COLO668 (cell line): ENCODE measurements around the gene PSMB7.
A peak's percentile ranks its signal among the peaks of the same experiment; 100 is the strongest.

Experiments
- DNase-seq: peaks from one replicate; lab custom pipeline; 2025; ENCODE audit not compliant: unreplicated experiment; lab: John Stamatoyannopoulos, UW

The PSMB7 gene

DNA sequence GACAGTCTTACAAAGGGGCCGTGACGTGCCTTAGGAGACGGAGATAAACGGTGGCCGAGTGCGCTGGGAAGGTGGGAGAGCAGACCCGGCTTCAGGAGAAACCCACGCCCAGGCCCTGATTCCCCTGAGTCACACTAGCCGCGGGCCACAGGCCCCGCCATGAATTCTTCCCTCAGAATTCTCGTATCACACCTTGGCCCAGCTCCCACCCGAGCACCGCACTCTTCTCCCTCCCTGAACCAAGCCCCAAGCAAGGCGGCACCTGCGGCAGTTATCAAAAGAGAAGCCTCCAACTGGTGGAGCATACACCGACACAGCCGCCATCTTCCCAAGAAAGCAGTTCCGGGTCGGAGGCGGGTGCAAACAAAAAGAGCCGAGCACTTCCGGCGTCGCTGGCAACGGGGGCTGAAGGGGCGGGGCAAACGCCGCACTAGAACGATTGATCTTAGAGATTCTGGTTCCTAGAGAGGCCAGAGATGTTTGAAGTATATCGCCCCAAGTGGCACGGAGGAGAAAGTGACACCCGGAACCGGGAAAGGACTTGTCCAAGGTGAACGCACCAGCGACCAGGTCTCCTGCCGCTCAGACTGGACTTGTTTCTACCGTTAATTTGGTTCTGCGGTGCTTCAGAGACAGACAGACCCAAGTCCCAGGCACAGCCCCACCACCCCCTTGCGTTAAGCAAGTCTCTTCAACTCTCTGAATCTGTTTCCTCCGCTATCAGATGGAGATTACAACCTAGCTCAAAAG lies at the start of gene PSMB7:
TSS of gene PSMB7 (minus strand) at position 341 of the 750 bp plus-strand sequence. CDS start at position 324, 17 bp downstream.
- DNase-seq = peak; percentile 97

DNA sequence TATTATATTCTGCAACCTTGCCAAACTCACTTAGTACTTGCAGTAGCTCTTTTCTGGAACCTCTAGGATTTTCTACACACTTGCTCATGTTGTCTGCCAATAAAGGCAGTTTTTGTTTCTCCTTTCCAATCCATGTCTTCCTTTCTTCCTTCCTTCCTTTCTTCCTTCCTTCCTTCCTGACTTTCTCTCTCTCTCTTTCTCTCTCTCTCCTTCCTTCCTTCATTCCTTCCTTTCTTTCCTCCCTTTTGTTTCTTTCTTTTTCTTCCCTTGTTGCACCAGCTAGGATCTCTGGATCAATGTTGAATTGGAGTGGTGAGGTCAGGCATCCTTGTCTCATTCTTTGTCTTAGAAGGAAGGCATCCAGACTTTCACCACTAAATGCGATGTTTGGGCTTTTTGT lies 47.5 kb upstream of the PSMB7 start:
- no peak for DNase-seq

DNA sequence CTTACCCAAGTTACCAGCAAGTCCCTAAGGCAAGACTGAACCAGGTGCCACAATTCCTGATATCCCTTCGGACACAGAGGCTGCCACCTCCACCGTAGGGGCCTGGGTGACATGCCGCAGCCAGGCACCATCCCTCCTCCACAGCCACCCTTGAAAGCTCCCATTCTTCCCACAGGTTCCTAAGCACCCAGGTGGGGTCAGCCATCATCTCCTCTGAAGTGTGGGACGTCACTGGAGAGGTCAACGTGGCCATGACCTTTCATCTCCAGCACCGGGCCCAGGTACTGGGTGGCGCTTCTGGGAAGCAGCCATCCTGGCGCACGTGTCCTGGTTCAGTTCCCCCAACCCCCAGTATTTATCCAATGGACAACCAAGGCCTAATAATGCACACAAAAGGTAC lies 43.2 kb upstream of the PSMB7 start:
- DNase-seq = no peak

DNA sequence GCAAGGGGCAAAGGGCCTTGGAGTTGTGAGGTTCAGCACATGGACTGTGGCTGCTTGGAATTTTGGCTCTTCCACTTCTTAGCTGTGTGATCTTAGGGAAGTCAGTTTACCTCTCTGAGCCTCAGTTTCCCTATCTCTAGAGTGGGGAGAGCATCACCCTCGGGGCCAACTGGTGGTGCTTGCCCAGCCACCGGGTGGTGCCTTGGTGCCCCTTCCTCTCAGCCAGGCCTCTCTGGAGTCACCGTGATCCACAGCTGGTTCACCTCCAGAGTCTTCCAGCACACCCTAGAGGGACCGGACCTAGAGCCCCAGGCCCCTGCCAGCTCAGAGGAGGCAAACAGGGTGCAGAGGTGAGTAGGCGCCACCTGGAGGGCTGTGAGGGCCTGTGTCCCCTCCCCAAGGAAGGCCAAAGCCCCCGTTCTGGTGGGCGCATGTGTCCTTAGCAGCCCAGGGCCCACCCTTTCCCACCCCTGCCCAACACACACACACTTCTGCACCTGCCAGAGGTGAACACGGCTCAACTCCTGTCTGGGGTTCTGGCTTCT lies 42.7 kb upstream of the PSMB7 start:
- no peak for DNase-seq

DNA sequence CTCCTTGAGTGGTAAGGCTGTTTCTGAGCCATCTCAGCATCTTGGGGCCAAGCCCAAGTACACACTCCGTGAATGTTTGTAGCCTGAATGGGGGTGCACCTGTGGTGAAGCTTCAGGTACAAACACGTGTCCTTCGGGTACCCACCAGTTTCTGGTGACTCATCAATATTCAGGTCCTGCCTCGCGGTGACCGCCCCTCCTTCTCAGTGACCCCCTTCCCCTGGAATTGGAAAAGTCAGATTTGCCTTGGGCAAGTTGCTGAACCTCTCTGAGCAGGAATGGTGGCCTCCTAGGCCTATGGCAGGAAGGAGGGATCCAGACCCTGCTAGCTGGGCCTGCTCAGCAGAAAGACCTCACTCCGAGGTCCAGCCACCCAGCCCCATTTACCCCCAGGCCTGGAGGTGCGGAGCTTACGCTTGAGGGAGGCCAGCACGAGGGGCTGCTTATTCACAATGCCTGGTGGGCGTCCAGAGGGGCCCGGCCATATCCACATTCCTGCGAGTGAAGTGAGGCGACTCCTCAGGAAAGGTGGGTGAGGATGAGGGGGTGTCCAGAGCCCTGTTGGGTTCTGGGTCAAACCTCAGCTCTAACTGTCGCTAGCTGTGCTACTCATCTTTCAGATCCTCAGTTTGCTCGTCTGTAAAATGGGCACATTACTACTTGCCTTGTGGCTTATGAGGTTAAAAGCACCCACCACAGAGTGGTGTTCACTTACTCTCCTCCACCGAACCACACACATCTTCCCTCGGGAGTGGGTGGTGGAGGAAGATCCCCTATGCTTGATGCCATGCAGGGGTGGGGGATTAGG lies 42.0 kb upstream of the PSMB7 start:
- no peak for DNase-seq

DNA sequence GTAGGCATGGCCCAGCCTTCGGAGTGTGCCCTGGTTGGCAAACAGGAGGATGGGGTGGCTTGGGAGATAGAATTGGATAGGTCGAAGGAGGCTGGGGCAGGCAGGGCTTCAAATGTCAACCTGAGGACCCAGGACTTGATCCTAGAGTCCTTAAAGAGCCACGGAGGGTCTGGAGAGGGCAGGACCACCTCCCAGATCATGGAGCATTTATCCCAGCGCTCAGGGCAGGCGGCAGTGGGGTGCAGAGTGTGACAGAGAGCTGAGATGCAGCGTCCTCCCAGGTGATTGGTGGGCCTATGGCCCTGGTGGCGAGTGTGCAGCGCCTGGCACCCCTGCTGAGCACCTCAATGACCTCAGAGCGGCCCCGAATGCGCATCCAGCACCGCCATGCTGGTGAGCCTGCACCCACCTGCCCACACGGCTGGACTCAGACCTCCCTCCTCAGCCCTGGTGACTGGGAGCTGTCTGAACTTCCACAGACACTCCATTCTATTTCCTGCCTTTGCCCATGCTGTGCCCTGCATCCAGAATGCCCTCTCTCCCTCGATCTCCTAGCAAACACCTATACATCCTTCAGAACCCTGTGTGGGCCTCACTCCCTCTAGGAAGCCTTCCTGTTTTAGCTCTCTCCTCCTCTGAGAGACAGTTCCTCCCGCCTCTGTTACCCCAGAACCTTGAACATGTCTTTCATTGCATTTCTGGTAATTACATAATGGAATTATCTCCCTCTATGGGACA lies 41.3 kb upstream of the PSMB7 start:
- no peak for DNase-seq

DNA sequence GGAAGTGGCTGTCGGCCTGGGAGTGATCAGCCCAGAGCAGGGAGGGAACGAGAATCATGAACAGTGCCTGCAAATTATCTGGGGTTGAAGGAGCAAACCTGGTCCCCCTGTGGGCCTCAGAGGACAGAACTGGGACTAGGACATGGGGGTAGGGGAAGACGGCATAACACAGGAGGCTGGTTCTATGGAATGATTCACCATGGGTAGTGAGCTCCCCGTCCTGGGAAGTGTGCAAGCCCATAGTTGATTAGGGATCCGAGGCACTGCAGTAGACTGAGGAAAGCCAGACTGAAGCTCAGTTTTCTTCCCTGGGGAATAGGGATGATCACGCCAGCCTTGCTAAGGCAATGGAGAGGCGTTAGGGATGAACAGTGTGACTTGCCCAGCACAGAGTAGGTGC lies 40.6 kb upstream of the PSMB7 start:
- DNase-seq = no peak

DNA sequence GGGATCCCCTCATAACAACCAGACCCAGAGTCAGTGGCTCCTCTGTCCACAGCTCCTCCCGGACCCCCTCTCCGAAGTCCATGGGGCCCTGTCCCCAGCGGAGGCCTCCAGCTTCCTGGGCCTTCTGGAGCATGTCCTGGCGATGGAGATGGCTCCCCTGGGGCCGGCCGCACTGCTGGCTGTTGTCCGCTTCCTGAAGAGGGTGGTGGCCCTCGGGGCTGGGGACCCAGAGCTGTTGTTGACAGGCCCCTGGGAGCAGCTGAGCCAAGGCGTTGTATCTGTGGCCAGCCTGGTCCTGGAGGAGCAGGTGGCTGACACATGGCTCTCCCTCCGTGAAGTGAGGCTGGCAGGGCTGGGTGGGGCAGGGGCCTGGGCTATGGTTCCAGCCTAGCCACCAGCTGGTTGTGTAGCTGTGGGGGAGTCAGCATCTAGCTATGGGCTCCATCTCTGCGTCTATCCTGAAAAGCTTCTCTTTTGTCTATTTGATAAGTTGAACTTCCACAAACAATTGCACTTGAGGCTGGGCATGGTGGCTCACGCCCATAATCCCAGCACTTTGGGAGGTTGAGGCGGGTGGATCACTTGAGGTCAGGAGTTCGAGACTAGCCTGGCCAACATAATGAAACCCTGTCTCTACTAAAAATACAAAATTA lies 39.7 kb upstream of the PSMB7 start:
- peak; percentile 50 for DNase-seq

DNA sequence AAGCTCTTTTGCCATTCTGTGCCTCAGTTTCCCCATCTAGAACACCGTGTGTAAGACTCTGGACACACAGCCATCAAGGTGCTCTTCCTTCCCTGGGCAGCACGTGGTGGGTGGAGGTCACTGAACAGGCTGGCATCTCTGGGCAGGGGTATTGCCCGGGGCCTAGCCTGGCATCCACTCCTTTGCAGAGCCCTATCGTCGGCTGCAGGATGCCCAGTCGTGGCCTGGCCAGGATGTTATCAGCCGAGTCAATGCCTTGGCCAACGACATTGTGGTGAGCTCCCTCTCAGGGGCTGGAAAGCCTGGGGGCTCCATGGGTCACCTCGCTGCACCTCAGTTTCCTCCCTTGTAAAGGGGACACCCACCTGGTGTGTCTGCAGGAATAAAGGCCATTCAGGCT lies 39.1 kb upstream of the PSMB7 start:
- DNase-seq = no peak

DNA sequence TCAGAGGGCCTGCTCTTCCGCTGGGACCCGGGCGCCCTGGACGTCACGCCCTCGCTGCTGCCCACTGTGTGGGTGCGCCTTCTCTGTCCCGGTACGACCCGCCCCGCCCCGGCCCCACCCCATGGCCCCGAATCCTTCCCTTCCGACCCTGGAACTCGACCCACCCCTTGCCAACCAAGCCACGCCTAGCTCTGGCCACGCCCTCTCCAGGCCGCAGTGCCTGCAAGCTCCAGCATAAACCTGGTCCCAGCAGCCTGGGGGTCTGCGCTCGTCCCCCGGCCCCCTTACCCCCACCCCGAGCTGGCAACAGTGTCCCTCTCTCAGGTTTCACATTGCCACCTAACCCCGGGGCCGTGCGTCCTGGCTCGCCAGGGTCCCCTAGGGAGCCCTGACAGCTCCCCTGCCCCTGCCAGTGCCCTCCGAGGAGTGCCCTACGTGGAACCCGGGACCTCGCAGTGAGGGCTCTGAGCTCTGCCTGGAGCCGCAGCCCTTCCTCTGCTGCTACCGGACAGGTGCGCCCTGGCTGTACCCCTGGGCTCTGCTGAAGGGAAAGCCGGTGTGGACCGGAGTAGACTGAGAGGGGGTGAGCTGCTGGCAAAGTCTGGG lies 38.4 kb upstream of the PSMB7 start:
- DNase-seq = no peak

DNA sequence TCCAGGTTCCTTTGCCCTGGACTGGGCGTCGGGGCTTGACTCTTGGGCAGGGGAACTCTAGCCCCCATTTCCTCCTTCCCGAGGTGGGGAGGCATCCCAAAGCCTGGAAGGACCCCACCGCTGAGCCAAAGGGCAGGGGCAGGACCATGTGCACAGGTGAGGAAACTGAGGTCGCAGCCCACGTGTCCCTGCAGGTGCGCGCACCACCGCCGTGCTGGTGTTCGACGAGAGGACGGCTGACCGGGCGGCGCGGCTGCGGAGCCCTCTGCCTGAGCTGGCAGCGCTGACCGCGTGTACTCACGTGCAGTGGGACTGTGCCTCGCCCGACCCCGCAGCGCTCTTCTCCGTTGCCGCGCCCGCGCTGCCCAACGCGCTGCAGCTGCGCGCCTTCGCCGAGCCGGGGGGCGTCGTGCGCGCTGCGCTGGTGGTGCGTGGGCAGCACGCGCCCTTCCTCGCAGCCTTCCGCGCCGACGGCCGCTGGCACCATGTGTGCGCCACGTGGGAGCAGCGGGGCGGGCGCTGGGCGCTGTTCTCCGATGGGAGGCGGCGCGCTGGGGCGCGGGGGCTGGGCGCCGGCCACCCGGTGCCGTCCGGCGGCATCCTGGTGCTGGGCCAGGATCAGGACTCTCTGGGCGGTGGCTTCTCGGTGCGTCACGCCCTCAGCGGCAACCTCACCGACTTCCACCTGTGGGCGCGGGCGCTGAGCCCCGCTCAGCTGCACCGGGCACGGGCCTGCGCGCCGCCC lies 37.8 kb upstream of the PSMB7 start:
- no peak for DNase-seq

DNA sequence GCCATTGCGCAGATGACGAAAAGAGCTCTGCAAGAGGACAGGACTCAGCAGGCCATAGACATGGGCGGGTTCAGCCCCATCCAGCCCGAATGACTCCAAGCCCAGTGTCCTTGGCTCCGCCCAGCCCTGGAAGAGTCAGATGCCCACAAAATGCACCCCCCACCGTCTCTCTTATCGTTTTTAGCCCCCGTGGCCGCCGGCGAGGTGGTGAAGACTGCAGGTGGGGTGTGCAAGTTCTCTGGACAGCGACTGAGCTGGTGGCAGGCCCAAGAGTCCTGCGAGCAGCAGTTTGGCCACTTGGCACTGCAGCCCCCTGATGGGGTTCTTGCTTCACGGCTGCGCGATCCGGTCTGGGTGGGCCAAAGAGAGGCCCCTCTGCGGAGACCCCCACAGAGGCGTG lies 37.1 kb upstream of the PSMB7 start:
- DNase-seq = no peak

DNA sequence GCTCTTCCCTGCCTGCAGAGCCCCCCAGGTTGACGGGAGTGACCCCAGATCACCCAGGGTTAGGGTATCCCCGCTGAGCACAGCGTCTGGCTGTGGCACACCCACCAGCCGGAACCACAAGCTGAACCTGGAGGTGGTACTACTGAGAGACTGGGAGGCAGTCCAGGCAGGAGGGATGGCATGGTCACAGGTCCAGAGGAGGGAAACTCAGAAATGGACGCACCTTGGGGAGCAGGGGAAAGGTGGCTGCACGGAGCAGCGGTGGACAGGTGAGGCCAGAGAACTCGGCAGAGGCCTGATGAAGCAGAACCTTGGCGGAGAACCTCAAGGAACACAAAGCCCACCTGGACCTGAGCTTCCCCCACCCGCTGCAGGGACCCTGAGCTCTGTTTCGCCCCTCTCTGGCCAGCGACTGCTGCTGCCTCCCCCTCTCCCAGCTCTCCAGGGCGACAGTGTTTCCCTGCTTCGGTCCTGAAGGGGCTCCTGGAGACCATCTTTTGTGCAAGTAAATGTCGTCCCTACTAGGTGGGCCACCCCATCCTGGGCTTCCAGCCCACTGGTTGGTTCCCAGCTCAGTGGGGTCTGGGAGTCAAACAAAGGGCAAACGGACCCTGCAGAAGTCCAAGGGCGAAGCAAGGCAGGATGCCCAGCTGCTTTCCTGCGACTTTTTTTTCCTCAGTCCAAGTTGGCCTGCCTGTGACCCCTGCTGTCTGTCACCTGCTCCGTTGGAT lies 35.9 kb upstream of the PSMB7 start:
- DNase-seq = no peak

DNA sequence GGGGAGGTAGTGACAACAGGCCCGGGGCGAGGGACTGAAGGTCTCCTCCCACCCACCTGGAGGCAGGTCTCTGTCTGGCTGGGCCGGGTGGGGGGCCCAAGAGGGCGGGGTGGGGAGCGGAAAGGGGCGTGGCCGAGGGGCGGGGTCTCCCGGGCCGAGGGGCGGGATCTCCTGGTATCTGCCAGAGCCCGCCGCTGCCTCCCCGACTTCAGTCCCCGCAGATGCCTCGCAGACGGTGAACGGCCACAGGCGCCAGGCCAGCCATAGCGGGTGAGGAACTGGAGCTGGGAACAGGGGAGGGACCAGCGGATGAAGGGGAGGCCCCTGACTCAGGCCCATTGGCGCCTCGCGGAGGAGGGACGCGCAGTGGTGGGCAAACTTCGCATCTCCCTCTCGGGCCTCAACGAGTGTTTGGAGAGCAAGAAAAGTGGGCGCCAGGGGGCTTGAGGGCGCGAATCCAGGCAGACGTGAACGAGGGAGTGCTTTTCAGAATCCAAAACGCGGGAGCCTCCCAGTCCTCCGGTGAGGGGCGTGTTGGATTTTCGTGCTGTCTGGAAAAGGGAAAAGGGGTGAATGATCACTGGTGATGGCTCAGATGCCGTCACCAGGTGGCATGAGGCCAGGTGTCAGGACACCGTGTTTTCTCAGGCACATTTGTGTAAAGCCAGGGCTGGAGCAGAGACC lies 35.1 kb upstream of the PSMB7 start, which contains the start of gene ADGRD2:
TSS of gene ADGRD2 (plus strand) at position 211 of the 684 bp plus-strand sequence. CDS start 1,216 bp downstream, outside the sequence.
- peak; percentile 61 for DNase-seq

DNA sequence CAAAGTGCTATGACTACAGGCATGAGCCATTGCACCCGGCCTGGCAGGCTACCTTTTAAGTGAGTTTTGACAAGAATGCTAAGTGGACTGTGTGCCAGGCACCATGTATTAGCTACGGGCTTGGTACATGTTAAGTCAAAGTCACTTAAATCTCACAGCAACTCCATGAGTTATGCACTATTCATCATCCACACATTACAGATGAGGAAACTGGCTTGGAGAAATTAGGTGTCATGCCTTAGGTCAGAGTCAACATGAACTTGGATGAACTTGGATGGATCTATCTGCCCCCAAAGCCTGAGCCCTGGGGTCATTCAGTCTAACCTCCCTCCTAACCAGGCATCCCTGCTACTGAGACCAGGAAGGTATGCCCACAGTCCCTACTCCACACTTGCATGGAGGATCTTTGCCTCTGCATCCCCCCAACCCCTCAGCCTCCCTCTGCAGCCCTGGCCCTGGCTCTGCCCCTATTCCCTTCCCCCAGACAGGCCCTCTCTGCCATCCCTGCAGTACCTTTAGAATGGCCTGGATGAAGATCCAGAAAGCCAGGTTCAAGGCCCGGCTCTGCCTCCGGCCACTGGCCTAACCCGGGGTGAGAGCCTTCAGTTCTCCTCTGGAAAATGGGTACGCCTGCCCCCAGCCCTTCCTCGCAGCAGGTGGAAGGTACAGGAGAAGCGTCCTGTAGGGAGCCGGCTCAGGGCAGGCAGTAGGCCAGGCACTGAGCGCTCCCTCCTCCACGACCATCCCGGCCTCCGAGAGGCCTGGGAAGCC lies 34.3 kb upstream of the PSMB7 start:
- no peak for DNase-seq

DNA sequence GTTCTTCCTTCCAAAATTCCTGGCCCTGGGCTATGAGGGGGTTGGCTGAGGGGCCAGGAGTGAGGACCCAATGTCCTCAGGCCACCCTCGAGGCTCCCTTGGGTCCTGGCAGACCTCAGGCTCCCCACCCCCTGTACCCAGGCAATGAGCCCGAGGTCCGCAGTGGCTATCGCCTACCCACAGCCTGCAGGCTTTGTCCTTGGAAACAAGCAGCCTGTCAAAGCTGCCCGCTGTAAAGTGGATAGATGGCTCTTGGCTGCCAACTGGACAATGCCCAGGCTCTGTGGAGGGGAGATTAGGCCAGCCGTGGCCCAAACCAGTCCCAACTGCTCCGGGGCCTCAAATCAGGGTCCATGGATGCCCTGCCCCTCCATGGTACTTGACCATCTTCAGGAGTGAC lies 32.8 kb upstream of the PSMB7 start:
- DNase-seq = no peak

DNA sequence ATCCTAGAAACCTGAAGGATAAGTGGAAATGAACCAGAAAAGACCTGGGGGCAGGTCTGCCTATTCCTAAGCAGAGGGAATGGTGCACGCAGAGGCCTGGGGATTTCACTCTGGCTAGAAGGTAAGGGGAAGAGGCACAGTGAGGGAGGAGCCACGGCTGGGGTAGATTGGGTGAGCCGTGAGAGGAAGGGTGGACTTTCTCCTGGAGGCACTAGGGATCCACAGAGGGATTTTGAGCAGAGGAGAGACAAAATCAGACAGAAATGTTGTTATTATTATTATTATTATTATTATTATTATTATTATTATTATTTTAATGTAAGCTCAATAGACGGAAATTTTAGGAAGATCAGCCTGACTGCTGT lies 32.0 kb upstream of the PSMB7 start:
- DNase-seq = no peak

DNA sequence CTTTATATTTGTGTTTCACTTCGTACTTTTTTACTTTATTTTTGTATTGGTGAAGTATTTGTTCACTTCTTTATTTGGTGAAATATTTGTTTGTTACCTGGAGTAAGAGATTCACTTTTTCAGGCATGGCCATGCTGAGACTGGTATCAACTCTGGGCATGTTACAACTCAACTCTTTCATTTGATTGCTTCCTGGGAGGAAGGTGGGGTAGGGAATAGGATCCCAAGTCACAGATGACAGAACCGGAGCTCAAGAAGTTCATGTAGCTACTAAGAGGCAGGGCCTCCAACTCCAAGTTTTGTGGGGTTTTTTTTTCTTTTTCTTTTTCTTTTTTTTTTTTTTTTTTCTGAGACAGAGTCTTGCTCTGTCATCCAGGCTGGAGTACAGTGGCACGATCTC lies 28.9 kb upstream of the PSMB7 start:
- no peak for DNase-seq
